Measurements from ENCODE around the gene MMP14.
"Not testable (repeated sequence)": the region's sequence is repeated elsewhere in the genome, so short reads cannot be mapped to it uniquely, and the experiment has no call there.

Gene MMP14

DNA sequence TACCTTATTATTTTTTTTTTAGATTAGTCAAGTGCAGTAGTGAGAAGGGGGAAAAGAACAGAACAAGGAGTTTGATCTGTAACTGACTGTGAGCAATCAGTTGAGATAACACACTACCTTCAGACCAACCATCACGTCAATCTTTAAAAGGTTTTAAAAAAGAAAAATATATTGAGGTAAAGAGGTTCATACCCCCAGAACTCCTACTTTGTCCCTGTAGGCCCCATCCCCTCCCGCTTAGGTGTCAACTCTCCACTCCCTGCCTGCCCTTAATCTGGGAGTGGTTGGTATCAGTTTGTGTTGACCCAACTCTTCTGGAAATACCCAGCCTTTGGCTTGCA lies 16.2 kb downstream of the MMP14 start:
- Histone ChIP-seq H3K4me3 (ENCODE audit: low read depth in 1 of 2, low read length in 2 of 2) (peak overlapping the region in 1 of 2 donors; percentile 34), H3K36me3 (ENCODE audit: control insufficient read depth in 1 of 2, insufficient read depth in 2 of 2, low read length in 2 of 2) (peaks cover 0 to 5% of the 10 kb centered on the region in 2 donors), H3K27ac (ENCODE audit: low read length) (peak overlapping the region; percentile 63), H3K27me3 (ENCODE audit: low read depth, low read length) (no peaks in the 10 kb centered on the region), H3K9me3 (ENCODE audit: control insufficient read depth in 1 of 2, low read length in 2 of 2) (no peaks in the 10 kb centered on the region), H3K4me1 (ENCODE audit: control insufficient read depth in 1 of 2, insufficient read depth in 2 of 2, low read length in 2 of 2) (peaks cover 22 to 54% of the 10 kb centered on the region in 2 donors)

DNA sequence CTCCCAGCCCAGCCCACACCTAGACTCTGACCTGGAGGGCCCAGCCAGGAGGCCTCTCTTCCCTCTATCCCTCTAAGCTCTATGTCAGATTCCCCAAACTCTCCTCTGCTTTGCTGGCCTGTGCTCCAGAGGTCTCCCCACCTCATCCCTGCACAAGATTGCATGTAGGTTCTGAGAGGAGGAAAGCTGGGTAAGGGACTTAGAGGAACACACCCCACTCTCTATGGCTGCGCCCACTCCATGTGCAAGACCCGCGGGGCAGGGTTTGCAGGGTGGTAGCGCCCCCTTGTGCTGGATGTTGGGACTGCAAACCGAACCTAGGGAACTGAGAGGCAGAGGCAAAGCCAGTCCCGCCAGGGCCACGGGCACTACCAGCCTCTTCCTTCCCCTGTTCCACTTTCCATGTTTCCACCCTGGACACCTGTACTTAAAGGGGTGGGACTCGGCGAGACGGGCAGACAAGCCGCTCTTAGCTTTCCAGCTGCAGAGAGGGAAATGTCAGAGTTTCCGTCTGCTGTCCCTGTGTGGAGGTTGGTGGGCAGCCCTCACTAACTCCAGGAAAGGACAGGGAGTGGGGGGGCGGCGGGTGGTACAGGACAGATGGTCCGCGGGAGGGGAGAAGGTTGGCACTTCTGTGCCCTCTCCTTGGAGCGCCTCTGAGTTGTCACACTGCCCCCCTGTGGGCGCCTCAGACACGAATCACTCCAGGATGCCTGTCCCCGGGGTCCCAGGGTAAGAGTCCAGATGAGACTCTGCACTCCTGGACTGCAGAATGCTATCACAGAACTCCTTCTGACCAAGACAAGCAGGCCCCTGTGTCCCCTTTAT lies 16.8 kb downstream of the MMP14 start:
- Histone ChIP-seq H3K4me3 (ENCODE audit: low read depth in 1 of 2, low read length in 2 of 2) (peak overlapping the region; percentile 34 to 60), H3K36me3 (ENCODE audit: control insufficient read depth in 1 of 2, insufficient read depth in 2 of 2, low read length in 2 of 2) (no peaks in the 10 kb centered on the region), H3K27ac (ENCODE audit: low read length) (peak overlapping the region; percentile 63), H3K9me3 (ENCODE audit: control insufficient read depth in 1 of 2, low read length in 2 of 2) (no peaks in the 10 kb centered on the region), H3K4me1 (ENCODE audit: control insufficient read depth in 1 of 2, insufficient read depth in 2 of 2, low read length in 2 of 2) (peaks cover 17 to 48% of the 10 kb centered on the region in 2 donors), H3K27me3 (ENCODE audit: low read depth, low read length) (no peaks in the 10 kb centered on the region)

- H3K27me3 ChIP-seq (ENCODE audit: low read depth, low read length); H3K9me3 ChIP-seq (ENCODE audit: control insufficient read depth in 1 of 2, low read length in 2 of 2); H3K27ac ChIP-seq (ENCODE audit: low read length); H3K4me3 ChIP-seq (ENCODE audit: low read depth in 1 of 2, low read length in 2 of 2); H3K36me3 ChIP-seq (ENCODE audit: control insufficient read depth in 1 of 2, insufficient read depth in 2 of 2, low read length in 2 of 2): not testable (repeated sequence)
- H3K4me1 ChIP-seq (ENCODE audit: control insufficient read depth in 1 of 2, insufficient read depth in 2 of 2, low read length in 2 of 2), result peaks cover 16 to 36% of the 10 kb centered on the region in 2 donors
Observed at GRCh38 chr14:22854296-22854695, 17.9 kb downstream of the MMP14 start.

GRCh38 chr14:22854963-22855724 lies 18.8 kb downstream of the MMP14 start:
- no peak overlapping the region for H3K27ac ChIP-seq (ENCODE audit: low read length)
- peaks cover 16 to 28% of the 10 kb centered on the region in 2 donors for H3K4me1 ChIP-seq (ENCODE audit: control insufficient read depth in 1 of 2, insufficient read depth in 2 of 2, low read length in 2 of 2)
- no peaks in the 10 kb centered on the region for H3K9me3 ChIP-seq (ENCODE audit: control insufficient read depth in 1 of 2, low read length in 2 of 2)
- no peaks in the 10 kb centered on the region for H3K27me3 ChIP-seq (ENCODE audit: low read depth, low read length)
- H3K36me3 ChIP-seq (ENCODE audit: control insufficient read depth in 1 of 2, insufficient read depth in 2 of 2, low read length in 2 of 2), result no peaks in the 10 kb centered on the region
- H3K4me3 ChIP-seq (ENCODE audit: low read depth in 1 of 2, low read length in 2 of 2), result no peak overlapping the region

- Histone ChIP-seq H3K27ac (ENCODE audit: low read length) (no peak overlapping the region), H3K36me3 (ENCODE audit: control insufficient read depth in 1 of 2, insufficient read depth in 2 of 2, low read length in 2 of 2) (no peaks in the 10 kb centered on the region), H3K4me3 (ENCODE audit: low read depth in 1 of 2, low read length in 2 of 2) (no peak overlapping the region), H3K9me3 (ENCODE audit: control insufficient read depth in 1 of 2, low read length in 2 of 2) (no peaks in the 10 kb centered on the region), H3K27me3 (ENCODE audit: low read depth, low read length) (no peaks in the 10 kb centered on the region), H3K4me1 (ENCODE audit: control insufficient read depth in 1 of 2, insufficient read depth in 2 of 2, low read length in 2 of 2) (peaks cover 7 to 15% of the 10 kb centered on the region in 2 donors)
Observed at GRCh38 chr14:22856428-22856827, 20.0 kb downstream of the MMP14 start.

- H3K27me3 ChIP-seq (ENCODE audit: low read depth, low read length); H3K27ac ChIP-seq (ENCODE audit: low read length); H3K36me3 ChIP-seq (ENCODE audit: control insufficient read depth in 1 of 2, insufficient read depth in 2 of 2, low read length in 2 of 2); H3K9me3 ChIP-seq (ENCODE audit: control insufficient read depth in 1 of 2, low read length in 2 of 2); H3K4me1 ChIP-seq (ENCODE audit: control insufficient read depth in 1 of 2, insufficient read depth in 2 of 2, low read length in 2 of 2); H3K4me3 ChIP-seq (ENCODE audit: low read depth in 1 of 2, low read length in 2 of 2): not testable (repeated sequence)
Observed at GRCh38 chr14:22860377-22860776, 24.0 kb downstream of the MMP14 start.

GRCh38 chr14:22861651-22862050 lies 25.3 kb downstream of the MMP14 start:
- H3K4me3 ChIP-seq (ENCODE audit: low read depth in 1 of 2, low read length in 2 of 2), result no peak overlapping the region
- H3K27ac ChIP-seq (ENCODE audit: low read length), result no peak overlapping the region
- peaks cover 0 to 5% of the 10 kb centered on the region in 2 donors for H3K4me1 ChIP-seq (ENCODE audit: control insufficient read depth in 1 of 2, insufficient read depth in 2 of 2, low read length in 2 of 2)
- no peaks in the 10 kb centered on the region for H3K27me3 ChIP-seq (ENCODE audit: low read depth, low read length)
- no peaks in the 10 kb centered on the region for H3K9me3 ChIP-seq (ENCODE audit: control insufficient read depth in 1 of 2, low read length in 2 of 2)
- no peaks in the 10 kb centered on the region for H3K36me3 ChIP-seq (ENCODE audit: control insufficient read depth in 1 of 2, insufficient read depth in 2 of 2, low read length in 2 of 2)

- H3K27me3 ChIP-seq (ENCODE audit: low read depth, low read length), result no peaks in the 10 kb centered on the region
- no peak overlapping the region for H3K4me3 ChIP-seq (ENCODE audit: low read depth in 1 of 2, low read length in 2 of 2)
- H3K9me3 ChIP-seq (ENCODE audit: control insufficient read depth in 1 of 2, low read length in 2 of 2), result no peaks in the 10 kb centered on the region
- peaks cover 0 to 8% of the 10 kb centered on the region in 2 donors for H3K4me1 ChIP-seq (ENCODE audit: control insufficient read depth in 1 of 2, insufficient read depth in 2 of 2, low read length in 2 of 2)
- H3K36me3 ChIP-seq (ENCODE audit: control insufficient read depth in 1 of 2, insufficient read depth in 2 of 2, low read length in 2 of 2), result no peaks in the 10 kb centered on the region
- H3K27ac ChIP-seq (ENCODE audit: low read length), result no peak overlapping the region
Observed at GRCh38 chr14:22864979-22865378, 28.6 kb downstream of the MMP14 start.

DNA sequence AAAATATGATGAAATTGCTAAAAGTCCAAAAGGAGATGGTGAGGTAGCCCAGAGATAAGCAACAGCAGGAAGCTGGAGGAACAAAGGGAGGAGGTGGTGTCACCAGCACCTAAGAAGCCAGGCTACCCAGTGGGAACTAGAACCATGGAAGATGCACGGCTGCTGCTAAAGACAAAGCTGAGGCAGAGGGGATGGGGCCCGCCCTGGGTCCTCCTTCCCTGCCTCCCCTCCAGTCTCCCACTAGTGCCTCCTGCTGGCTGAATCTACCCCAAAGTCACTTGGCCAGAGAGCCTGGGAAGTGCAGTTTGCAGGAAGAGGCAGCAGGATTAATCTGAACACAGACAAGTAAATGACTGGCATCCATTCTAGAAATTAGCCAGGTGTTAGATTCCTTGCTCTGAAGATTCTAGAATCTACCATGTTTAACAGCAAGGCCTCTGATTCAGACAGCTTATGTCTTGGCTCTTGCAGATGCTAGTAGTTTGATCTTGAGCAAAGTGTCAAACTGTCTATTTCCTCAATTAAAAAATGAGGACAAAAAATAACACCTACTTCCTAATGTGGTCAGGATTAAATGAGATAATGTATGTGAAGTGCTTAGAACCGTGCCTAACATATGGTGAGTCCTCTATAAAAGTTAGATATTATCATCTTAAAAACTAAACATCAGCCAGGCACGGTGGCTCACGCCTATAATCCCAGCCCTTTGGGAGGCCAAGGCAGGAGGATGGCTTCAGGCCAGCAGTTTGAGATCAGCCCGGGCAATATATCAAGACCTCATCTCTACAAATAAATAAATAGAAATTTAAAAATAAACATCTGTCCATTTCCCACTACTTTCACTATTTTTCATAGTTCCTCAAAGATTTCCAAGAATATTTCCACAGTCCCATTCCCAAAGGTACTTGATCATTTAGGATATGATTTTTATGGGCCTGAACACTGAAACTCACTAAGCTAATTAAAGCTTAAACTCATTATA lies 29.3 kb downstream of the MMP14 start:
- no peak overlapping the region for H3K4me3 ChIP-seq (ENCODE audit: low read depth in 1 of 2, low read length in 2 of 2)
- H3K4me1 ChIP-seq (ENCODE audit: control insufficient read depth in 1 of 2, insufficient read depth in 2 of 2, low read length in 2 of 2), result peaks cover 3 to 15% of the 10 kb centered on the region in 2 donors
- H3K9me3 ChIP-seq (ENCODE audit: control insufficient read depth in 1 of 2, low read length in 2 of 2), result no peaks in the 10 kb centered on the region
- no peaks in the 10 kb centered on the region for H3K27me3 ChIP-seq (ENCODE audit: low read depth, low read length)
- H3K27ac ChIP-seq (ENCODE audit: low read length), result no peak overlapping the region
- H3K36me3 ChIP-seq (ENCODE audit: control insufficient read depth in 1 of 2, insufficient read depth in 2 of 2, low read length in 2 of 2), result no peaks in the 10 kb centered on the region

- H3K4me1 ChIP-seq (ENCODE audit: control insufficient read depth in 1 of 2, insufficient read depth in 2 of 2, low read length in 2 of 2), result peaks cover 7 to 18% of the 10 kb centered on the region in 2 donors
- no peak overlapping the region for H3K4me3 ChIP-seq (ENCODE audit: low read depth in 1 of 2, low read length in 2 of 2)
- H3K36me3 ChIP-seq (ENCODE audit: control insufficient read depth in 1 of 2, insufficient read depth in 2 of 2, low read length in 2 of 2), result peaks cover 0 to 3% of the 10 kb centered on the region in 2 donors
- no peaks in the 10 kb centered on the region for H3K27me3 ChIP-seq (ENCODE audit: low read depth, low read length)
- H3K27ac ChIP-seq (ENCODE audit: low read length), result no peak overlapping the region
- H3K9me3 ChIP-seq (ENCODE audit: control insufficient read depth in 1 of 2, low read length in 2 of 2), result no peaks in the 10 kb centered on the region
Observed at GRCh38 chr14:22866874-22867273, 30.5 kb downstream of the MMP14 start.

DNA sequence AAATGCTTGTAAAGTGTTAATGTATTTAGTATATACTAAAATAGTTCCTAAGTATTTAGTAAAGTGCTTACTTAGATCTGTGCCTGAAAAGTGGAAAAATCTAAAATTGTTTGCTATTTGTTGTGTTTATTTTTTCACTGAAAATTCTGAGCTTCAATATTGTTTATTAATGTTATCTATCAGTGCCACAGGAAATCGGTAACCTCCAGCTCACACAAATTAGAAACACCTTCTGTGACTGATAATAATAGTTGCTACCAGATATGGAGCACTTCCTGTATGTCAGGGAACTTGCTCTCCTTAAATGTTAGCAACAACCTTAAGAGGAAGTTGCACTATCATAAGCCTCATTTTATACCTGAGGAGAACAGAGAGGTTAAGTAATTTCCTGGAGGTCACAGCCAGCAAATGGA lies 34.4 kb downstream of the MMP14 start:
- Histone ChIP-seq H3K4me1 (ENCODE audit: control insufficient read depth in 1 of 2, insufficient read depth in 2 of 2, low read length in 2 of 2) (peaks cover 14 to 35% of the 10 kb centered on the region in 2 donors), H3K9me3 (ENCODE audit: control insufficient read depth in 1 of 2, low read length in 2 of 2) (no peaks in the 10 kb centered on the region), H3K4me3 (ENCODE audit: low read depth in 1 of 2, low read length in 2 of 2) (peak overlapping the region; percentile 83 to 87)

More for the DNA sequence above, 34.4 kb downstream of the MMP14 start:
- Histone ChIP-seq H3K27me3 (ENCODE audit: low read depth, low read length) (no peaks in the 10 kb centered on the region), H3K36me3 (ENCODE audit: control insufficient read depth in 1 of 2, insufficient read depth in 2 of 2, low read length in 2 of 2) (peaks cover 20 to 31% of the 10 kb centered on the region in 2 donors), H3K27ac (ENCODE audit: low read length) (peak overlapping the region; percentile 99)

Data from muscle layer of duodenum (tissue), 2 donors.